HG03378 (cell line): Measurements from ENCODE around the gene CDKN2AIP.
A peak's percentile ranks its signal among the peaks of the same experiment; 100 is the strongest.
"Not testable (repeated sequence)": the region's sequence is repeated elsewhere in the genome, so short reads cannot be mapped to it uniquely, and the experiment has no call there.

Source experiments
- ATAC-seq: cut with Tn5 transposase; IDR thresholded peaks from one replicate; pipeline ENCODE4 v1.9.1; 2021; ENCODE audit warnings: mild to moderate bottlenecking, moderate library complexity; ENCODE audit not compliant: unreplicated experiment

The CDKN2AIP gene

DNA sequence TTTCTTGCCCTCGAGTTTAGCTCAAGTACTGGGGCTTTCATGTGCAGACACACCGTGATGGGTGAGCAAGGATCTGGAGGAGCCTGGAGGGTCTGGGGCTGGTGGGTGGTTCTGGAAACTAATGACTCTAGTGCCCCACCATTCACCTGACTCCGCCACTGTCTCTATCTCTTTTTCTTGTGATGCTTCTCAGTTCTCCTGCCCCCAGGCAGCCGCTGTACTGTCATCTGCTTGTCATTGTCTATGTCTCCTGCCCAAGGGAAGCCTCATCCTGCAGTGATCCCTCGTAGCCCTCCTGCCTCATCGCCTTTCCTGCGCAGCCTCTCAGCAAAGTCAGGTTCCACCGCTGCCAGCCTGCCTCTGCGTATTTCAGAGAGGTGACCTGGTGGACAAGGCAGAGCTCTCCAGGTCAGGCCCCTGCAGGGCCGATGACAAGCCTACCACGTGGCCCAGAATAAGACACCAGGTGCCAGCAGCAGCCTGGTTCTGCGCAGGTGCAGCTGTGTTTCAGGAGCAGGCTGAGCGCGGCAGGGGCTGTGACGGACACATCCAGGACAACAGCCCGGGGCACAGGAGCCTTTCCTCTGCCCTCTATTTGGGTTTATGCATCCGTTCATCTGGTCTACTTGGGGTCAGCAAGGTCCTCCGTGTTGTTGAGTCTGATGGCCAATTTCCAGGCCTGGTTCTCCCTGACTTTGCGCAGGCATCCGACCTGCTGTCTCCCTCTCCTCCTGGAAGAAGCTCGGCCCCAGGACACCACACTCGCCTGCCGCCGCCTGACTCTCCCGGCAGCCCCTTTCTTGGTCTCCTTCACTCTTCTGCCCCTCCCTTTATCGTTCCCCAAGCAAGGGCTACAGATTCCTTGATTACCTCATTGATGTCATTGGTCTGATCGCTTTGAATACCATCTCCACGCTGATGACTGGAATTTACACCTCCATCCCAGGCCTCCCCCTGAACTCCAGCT lies 30.9 kb upstream of the CDKN2AIP start:
- ATAC-seq: no peak

DNA sequence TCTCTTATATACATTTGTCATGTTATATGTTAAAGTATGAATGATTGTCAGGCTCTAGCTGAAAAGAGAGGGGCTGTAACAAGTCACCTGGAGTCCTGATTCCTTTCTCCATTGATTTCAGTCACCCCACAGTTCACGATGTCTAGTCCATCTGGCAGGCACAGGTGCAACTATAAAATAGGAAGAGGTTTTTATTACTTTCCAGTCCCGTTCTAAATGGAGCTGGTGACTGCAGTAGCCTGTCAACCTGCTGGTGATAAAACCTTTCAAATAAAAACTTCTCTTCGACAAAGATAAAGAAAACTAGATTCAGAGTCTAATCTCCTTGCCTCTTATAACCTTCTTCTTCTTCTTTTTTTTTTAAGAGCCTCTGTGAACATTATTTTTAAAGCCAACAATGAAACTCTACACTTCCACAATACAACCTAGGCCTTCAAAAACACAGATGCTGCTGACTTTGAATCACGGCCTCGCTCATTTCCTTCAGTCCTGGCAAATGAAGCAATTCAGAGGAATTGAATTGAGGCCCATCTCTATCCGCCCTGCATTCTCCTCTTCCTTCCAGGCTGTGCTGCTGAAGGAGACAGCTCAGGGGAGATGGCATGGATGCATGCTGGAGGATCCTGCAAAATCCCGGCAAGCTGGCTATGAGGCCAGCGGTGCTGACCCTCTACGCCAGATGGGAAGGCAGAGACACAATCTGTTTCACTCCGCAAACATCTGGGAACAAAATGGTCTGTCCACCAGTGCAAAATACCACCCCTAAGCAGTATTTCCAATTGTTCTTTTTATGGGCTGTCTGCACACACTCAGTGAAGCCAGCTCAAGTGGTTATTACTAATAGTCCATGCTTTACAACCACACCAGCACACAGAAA lies 27.3 kb upstream of the CDKN2AIP start:
- no peak for ATAC-seq

DNA sequence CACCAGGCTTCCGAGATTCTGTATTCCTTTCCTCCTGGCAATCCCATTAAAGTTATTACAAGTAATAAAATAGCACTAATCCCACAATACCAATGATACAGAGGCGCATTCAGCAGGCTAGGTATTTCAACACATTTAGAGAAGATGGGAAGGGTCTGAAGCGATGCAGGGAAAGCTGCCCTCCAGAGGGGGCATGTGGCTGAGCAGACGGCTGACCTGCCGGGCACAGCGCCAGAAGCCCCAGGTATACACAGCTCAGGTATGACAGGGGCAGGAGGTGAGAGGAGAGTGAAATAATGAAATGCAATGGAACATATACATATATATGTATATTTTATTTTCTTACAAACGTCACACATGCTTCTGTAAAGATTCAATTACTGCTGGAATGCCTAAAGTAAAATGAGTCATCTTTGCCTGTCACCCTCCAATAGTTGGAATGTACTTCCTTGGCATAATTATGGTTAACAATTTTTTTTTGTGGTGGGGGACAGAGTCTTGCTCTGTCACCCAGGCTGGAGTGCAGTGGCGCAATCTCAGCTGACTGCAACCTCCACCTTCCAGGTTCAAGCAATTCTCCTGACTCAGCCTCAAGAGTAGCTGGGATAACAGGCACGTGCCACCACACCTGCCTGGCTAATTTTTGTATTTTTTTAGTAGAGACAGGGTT lies 21.3 kb upstream of the CDKN2AIP start:
- ATAC-seq: no peak

DNA sequence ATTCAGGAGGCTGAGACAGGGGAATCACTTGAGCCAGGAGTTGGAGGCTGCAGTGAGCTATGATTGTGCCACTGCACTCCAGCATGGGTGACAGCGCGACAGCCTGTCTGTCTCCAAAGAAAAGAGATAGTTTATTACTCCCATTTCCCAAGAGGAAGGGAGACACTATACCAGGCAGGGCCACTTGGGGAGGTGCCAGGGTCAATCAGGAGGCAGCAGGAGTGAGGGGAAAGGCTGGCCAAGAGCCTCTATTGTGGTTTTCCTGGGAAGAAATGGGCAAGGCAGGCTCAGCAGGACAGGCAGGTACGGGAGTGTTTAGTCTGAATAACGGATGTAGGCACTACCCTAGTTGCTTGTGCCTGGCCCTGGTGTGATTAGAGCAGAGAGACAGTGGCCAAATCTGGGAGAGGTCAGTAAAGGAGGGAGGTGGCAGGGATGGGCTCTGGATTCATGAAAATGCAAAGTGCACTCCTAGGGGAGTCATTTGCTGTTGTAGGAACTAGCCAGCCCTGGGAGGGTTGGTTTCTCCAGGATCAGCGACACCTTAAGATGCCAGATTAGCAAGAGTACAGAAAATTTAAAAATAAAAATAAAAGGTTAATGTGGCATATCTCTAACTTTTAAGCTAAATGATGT lies 20.2 kb upstream of the CDKN2AIP start:
- no peak for ATAC-seq

DNA sequence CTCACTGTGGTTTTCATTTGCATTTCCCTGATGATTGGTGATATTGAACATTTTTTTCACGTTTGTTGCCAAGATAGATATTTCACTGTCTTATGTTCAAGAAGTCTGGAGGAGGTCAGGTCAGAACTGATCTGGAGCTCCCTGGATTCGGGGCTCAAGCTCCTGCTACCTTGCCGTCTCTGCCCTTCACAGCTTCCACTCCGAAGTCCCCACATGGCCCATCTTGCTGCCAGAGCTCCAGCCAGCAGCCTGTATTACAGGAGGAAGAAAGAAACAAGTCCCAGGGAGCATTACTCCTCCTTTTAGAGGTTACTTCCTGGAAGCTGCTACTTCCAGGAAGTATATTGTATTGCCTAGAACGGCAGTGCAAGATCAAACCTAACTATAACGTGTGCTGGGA lies 17.9 kb upstream of the CDKN2AIP start:
- ATAC-seq: no peak

DNA sequence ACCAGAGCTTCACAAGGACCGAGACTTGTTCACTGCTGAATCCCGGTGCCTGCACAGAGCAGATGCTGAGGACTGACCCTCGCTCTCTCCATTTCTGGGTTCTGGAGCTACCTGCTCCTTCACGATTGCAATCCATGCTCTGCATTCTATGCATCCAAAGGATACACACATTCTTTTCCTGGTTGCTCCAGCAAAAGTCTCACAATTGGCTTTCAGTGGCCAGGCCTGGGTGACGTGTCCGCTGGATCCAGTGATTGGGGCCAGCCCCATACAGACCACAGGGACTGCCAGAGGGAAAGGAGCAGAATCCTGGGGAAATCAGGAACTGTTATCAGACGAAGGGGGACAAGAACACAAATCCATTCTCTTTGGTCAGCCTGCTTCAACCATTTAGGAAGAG lies 14.9 kb upstream of the CDKN2AIP start:
- ATAC-seq: no peak

DNA sequence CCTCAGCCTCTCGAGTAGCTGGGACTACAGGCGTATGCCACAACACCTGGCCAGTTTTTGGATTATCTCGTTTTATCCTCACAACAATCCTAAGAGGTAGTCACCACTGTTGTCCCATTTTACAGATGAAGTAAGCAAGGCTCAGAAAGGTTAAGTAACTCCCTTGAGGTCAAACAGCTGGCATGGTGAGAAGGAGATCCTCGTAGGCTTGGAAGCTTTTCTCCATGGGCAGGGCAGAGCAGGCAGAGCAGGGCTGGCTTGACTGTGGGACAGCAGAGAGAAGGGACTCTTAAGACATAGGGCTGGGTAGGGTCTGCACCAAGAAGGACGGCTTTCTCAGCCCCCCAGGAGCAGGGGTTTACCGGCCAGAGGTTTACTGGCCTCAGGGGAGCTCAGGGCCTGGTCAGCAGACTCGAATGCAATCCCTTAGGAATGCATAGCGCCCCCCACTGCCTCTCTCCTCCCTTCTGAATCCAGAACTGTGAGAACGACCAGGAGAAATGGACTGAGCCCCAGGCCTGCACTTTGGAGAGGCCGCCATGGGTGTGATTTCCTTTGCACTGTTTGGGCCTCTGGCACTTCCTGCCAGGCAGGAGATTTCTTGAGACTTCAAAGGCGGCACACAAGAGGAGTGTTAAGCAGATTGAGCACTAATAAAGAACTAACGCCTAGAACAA lies 14.0 kb upstream of the CDKN2AIP start:
- no peak for ATAC-seq

DNA sequence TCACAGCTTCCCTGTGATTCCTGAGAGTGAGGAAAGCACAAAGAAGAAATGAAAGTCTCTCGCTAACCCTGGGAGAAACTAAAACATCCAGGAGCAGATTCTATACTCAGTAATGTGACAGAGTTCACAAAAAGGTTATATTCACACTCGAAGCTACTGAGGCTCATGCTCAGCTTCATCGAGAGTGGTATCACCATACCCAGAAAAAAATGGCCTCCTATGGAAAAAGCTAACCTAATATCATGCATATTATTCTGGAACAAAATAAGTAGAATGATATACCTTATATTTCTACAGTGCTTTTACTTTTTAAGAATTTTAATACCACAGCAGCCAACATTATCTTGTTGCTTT lies 13.5 kb upstream of the CDKN2AIP start:
- no peak for ATAC-seq

DNA sequence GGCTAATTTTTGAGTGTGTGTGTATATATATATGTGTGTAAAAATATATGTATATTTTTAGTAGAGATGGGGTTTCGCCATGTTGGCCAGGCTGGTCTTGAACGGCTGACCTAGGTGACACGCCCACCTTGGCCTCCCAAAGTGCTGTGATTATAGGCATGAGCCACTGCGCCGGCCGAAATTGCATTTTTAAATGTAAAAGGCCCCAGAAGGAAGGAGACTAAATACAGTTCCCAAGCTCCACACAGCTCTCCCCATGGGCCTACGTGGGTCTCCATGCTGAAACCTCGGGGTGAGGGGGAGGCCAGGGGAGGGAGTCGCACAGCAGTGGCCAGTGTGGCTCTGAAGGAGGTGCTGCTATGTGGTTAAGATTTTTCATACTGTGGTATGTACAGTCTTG lies 12.8 kb upstream of the CDKN2AIP start:
- ATAC-seq: no peak

DNA sequence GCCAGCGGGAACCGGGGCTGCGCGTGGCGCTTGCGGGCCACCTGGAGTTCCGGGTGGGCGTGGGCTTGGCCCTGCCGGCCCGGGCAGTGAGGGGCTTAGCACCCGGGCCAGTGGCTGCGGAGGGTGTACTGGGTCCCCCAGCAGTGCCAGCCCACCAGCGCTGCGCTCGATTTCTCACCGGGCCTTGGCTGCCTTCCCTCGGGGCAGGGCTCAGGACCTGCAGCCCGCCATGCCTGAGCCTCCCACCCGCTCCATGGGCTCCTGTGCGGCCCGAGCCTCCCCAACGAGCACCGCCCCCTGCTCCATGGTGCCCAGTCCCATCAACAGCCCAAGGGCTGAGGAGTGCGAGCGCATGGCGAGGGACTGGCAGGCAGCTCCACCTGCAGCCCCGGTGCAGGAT lies 11.3 kb upstream of the CDKN2AIP start:
- not testable (repeated sequence) for ATAC-seq

DNA sequence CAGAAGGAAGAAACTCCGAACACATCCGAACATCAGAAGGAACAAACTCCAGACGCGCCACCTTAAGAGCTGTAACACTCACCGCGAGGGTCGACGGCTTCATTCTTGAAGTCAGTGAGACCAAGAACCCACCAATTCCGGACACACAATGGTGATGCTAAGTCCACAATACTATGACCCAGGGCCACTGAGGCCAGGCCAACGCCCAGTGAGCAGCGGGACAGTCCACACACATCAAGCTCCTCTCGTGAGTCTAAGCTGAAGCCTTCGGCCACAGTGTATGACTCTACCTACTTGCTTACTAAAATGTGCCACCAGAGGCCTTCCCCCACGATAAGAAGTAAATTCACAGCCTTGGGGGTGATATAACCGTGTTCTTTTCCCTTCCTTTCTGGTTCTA lies 10.2 kb upstream of the CDKN2AIP start:
- no peak for ATAC-seq

DNA sequence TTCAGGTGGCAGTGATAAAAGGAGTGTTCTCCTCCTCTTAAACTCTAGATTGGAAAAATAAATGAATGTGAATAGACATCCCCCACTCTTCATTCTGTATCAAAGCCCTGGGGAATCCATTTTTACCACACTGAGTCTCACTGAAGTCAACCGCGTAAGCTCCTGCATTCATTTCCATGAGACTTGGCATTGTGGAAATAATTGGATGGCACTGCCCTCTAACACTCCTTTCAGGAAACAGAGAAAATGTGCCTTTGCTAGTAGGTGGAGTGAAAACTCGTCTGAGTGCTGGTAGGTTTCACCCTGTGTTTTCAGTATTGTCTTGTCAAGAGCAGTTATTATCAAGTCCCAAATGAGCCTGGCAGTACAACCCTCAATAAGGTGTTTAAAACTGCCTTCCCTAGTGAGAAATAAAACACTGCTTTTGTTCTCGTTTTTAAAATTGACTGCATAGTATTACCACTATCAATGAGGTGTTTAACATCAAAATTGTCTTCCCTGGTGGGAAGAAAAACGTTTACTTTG lies 9.7 kb upstream of the CDKN2AIP start:
- ATAC-seq: no peak

DNA sequence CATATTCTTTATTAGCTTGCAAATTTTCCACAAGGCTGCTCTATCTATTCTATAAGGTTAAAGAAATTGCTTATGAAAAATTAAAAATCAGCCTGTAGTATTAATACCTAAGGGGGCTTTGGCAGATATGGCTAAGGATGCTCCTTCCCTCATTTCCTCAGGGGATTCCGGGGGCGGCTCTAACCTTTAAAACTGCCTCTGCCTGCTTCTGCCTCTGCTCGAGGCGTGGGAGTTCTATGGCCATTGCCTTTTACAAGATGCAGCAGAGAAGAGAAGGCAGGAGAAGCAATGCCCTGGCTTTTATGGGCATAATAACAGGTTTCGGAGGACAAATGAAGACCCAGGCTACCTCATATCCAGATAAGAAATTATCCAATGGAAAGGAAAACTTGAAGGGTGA lies 8.6 kb upstream of the CDKN2AIP start:
- no peak for ATAC-seq

DNA sequence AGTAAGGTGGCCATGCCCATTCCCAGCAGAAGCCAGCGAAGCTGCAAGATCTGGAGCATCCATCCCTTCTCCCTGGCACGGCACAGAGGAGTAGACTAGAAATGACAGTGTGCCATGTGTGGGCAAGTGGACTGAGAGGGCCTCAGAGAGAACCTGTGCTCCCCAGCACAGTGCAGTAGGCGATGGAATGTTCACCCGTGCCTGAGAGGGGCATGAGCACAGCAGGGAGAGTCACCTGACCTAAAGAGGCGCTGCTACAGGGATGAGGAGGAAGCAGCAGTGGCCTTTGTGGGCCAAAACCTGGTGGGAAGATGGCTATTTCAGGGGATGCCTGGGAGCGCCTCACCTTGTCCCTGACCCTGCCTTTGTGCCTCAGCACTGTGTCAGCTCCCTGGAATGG lies 8.0 kb upstream of the CDKN2AIP start:
- no peak for ATAC-seq

DNA sequence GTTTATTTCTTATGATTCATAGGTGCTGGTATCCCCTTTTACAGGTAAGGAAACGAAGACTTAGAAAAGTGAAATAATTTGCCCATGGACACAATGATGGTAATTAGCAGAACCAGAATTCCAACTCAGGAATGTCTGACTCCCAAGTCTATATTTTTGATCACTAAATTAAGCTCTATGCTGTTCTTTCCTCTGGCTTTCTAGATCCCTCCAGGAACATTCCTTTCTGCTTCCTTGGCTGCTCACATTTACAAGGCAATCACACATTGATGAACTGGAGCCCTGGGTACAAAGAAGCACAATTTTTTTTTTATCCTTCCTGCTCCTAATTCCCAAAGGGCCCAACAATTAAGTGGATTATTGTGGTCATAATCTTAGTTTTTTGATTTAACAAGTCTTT lies 7.0 kb upstream of the CDKN2AIP start:
- no peak for ATAC-seq

DNA sequence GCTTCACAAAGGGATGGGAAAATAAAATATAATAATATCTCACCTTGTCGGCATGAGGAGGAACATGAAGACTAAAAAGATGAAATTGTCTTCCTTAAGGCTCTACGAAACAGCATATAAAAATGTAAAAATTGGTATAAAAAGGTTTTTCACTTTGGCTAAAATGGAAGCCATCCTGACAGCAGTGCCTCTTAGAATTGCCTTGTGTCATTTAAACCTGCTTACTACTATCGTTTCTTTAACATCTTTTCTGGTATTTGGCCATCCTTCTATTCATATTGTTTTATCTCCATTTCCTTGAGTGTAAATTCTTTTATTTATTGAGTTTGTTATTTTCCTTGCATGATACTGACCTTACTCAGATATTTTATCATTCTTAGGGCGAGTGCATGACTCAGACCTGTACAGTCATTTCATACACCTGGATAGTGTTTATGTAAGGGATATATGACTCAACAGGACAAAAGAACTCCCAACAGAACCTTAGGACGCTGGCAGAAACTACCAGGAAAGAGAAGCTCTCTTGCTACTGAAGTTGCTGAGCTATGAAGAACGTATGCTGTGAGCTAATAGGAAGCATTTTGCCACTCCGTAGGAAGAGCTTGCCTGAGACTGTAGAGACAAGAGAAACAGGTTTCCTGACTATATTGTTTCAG lies 5.8 kb upstream of the CDKN2AIP start:
- no peak for ATAC-seq

DNA sequence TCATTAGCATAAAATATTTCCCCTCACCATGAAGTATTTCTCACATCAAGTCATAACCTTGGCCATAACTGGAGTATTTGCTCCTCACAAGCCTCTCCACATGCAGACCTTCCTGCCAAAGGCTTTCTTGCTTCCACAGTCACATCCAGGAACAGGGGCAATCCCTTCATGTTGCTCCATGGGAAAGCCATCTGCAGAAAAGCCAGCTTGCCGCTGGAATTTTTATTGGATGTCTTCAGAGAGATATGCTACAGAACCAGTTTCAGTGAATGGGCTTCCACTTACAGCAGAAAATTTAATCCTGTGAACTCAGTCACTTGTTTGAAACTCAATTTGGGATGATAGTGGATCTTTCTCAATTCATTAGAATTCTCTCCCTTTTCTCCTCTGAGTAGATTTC lies 3.2 kb upstream of the CDKN2AIP start:
- no peak for ATAC-seq

DNA sequence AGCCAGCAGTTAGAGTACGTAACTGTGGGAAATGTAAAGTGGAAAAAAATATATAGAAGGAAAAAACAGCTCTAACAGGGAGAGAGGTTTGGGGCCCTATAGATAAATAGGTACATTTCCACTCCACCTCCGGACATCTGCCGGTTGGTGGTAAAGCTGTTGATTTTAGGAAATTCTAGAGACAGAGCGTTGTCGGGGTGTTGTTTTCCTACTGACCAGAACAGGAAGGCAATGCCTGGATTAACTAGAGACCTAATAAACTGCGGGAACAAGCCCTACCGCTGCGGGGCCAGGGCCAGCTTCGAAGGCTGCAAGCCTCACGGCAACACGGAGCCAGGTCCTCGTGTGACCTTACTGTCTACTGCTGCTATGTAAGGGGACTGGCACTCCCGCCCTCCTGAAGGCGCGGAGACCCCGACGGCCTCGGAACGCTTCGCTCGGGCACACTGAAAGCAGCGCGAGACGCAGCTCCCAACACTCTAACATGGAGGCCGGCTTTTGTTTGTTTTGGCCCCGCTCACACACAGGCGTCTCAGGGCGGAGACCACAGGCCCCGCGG lies 702 bp upstream of the CDKN2AIP start:
- peak; percentile 29 for ATAC-seq

DNA sequence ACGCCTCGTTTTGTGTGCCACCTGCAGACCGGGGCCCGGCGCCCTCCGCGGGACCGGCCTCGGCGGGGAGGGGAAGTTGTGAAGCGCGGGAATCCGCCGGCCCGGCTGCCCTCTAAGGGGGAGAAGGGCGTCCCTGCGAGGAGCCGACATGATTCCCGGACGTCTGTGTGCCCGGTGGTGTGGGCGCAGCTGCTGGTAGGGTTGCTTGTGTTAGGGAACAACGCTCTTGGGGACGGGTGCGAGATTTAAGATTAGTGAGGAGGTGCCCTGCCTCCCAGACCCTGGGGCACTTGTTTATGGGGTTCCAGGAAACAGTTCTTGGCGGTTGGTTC lies 627 bp downstream of the CDKN2AIP start:
- ATAC-seq: peak; percentile 20
